Naive thymus-derived CD4-positive, alpha-beta T cell (primary cell): Measurements from ENCODE around the gene RNF152. TPM values are rescaled to one million over a fixed set of nuclear protein-coding genes. Genes with fewer than 3 reads are reported as not detected.
A peak's percentile ranks its signal among the peaks of the same experiment; 100 is the strongest.

Experiments used
- ATAC-seq: fragments of 150-1000 bp; cut with Tn5 transposase; 2 replicates; pipeline ENCODE4 v1.10.0; 2021; ENCODE audit warnings: mild to moderate bottlenecking, moderate library complexity
- CTCF ChIA-PET: fragments of 350-600 bp; sonication (Branson Sonifier 250); formaldehyde crosslinking; loops from one replicate; lab custom pipeline; 2021; ENCODE audit warnings: antibody characterized with exemption; lab: Charles Lee
- POLR2A ChIA-PET: fragments of 350-600 bp; sonication (Branson Sonifier 250); formaldehyde crosslinking; loops from one replicate; lab custom pipeline; 2021; ENCODE audit warnings: antibody characterized with exemption, inconsistent platforms; lab: Charles Lee
- DNase-seq, 9 donors: peaks; one replicate each; pipeline versions ENCODE4 v3.0.0 to v3.0.0-alpha.2; 2020 to 2022; ENCODE audit warnings: mixed read lengths in 1 of 9
- H3K27ac ChIP-seq: one replicate; pipeline ENCODE4 v1.7.0; 2013; ENCODE audit warnings: mild to moderate bottlenecking, low read depth, low read length, moderate library complexity
- H3K27me3 ChIP-seq, 2 donors: one replicate each; pipeline ENCODE4 v1.7.0; 2013; ENCODE audit warnings: low read length in 2 of 2, mild to moderate bottlenecking in 2 of 2, moderate library complexity in 2 of 2; ENCODE audit not compliant: control insufficient read depth in 2 of 2, insufficient read depth in 2 of 2
- H3K36me3 ChIP-seq, 3 experiments: 1 replicate in 2 of 3; 2 replicates in 1 of 3; pipeline ENCODE4 v1.7.0; 2013; ENCODE audit warnings: low read length in 3 of 3, mild to moderate bottlenecking in 3 of 3, moderate library complexity in 1 of 3; ENCODE audit not compliant: insufficient read depth in 3 of 3, control insufficient read depth in 2 of 3
- H3K4me1 ChIP-seq, 2 donors: one replicate each; pipeline ENCODE4 v1.7.0; 2013; ENCODE audit warnings: low read length in 2 of 2, mild to moderate bottlenecking in 2 of 2, moderate library complexity in 1 of 2; ENCODE audit not compliant: control insufficient read depth in 2 of 2, insufficient read depth in 2 of 2
- H3K4me3 ChIP-seq: 2 replicates; pipeline ENCODE4 v1.7.0; 2013; ENCODE audit warnings: mild to moderate bottlenecking, low read length
- H3K9me3 ChIP-seq, 3 experiments: 1 replicate in 2 of 3; 2 replicates in 1 of 3; pipeline ENCODE4 v1.7.0; 2013; ENCODE audit warnings: low read length in 3 of 3; ENCODE audit not compliant: control insufficient read depth in 2 of 3
- H3K27ac Mint-ChIP-seq, 9 donors: one replicate each; pipeline ENCODE4 v1.8.0; 2020 to 2022; ENCODE audit warnings: mixed read lengths in 9 of 9, mild to moderate bottlenecking in 8 of 9, moderate library complexity in 5 of 9, inconsistent platforms in 2 of 9
- H3K27me3 Mint-ChIP-seq, 5 donors: one replicate each; pipeline ENCODE4 v1.8.0; 2021 to 2022; ENCODE audit warnings: mixed read lengths in 5 of 5, mild to moderate bottlenecking in 1 of 5
- H3K36me3 Mint-ChIP-seq, 5 donors: one replicate each; pipeline ENCODE4 v1.8.0; 2020 to 2022; ENCODE audit warnings: mixed read lengths in 5 of 5, mild to moderate bottlenecking in 3 of 5, inconsistent platforms in 1 of 5
- H3K4me1 Mint-ChIP-seq, 7 donors: one replicate each; pipeline ENCODE4 v1.8.0; 2020 to 2022; ENCODE audit warnings: mixed read lengths in 7 of 7, mild to moderate bottlenecking in 3 of 7, inconsistent platforms in 1 of 7
- H3K4me3 Mint-ChIP-seq, 10 donors: one replicate each; pipeline ENCODE4 v1.8.0; 2020 to 2022; ENCODE audit warnings: mild to moderate bottlenecking in 10 of 10, mixed read lengths in 10 of 10, moderate library complexity in 6 of 10, inconsistent platforms in 2 of 10
- H3K9me3 Mint-ChIP-seq, 11 donors: one replicate each; pipeline ENCODE4 v1.8.0; 2020 to 2022; ENCODE audit warnings: mixed read lengths in 11 of 11, mild to moderate bottlenecking in 4 of 11, inconsistent platforms in 1 of 11, moderate library complexity in 1 of 11
- intact Hi-C, 2 donors: fragments of 100-400 bp; cut with micrococcal nuclease; formaldehyde crosslinking; loops; one replicate each; pipeline ENCODE4 v1.15.1; 2023
- polyA plus RNA-seq, 2 donors: library from polyadenylated mRNA; unstranded; fragments of 300-500 nt; fragmentation: Illumina TruSeq; gene quantifications; one replicate each; pipeline ENCODE4 v1.2.3, GENCODE V29; 2021
- total RNA-seq, 6 experiments: library from RNA in 5 of 6; stranded (reverse) in 5 of 6; gene quantifications; 1 replicate in 5 of 6; 2 replicates in 1 of 6; pipeline ENCODE4 v1.2.3 and lab custom pipeline; 2021 to 2026

The RNF152 gene, protein sequence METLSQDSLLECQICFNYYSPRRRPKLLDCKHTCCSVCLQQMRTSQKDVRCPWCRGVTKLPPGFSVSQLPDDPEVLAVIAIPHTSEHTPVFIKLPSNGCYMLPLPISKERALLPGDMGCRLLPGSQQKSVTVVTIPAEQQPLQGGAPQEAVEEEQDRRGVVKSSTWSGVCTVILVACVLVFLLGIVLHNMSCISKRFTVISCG
- total RNA-seq: 1 to 10 TPM in 2 of 5 experiments, under 1 TPM in 1, not detected in 2; 0.08 to 1.9 (median 1.7) TPM
- polyA plus RNA-seq: not detected
- total RNA-seq (lab: John Stamatoyannopoulos, UW): 1.3 reads per million, percentile 2 among the genes with 10 or more reads in this experiment

DNA sequence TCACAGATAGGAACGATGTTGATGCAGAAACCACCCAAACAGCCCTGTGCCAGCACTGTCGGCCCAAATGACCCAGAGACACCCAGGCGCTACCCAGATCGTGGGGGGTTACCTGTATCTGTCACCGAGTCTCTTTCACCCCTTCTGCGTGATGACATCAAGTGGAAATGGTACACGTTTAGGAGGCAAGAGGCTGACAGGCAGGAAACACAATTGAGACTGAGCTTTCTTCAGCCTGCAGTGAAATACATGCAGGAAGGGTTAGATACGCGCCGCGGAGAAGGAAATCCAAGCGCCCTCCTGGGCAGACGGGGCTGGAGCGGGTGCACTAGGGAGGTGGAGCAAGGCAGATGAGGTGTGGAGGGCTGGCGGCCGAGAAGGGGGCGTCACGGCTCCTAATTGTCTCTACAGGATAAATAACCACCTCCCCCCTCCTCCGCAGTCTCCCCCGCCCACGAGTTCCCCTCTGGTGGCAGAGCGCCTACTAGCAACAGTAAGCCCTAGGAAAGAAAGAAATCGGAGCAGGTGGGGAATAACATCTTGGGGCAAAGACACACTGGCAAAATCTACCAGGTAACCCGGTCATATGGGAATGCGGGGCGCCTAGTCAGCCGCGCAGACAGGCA is at the start of gene RNF152:
RNF152 (minus strand) TSS at position 325 of the 626 bp plus-strand sequence. CDS start 76,544 bp downstream, outside the sequence.
- H3K9me3 ChIP-seq: no peaks in the 10 kb centered on the region
- no peak within 1 kb of the TSS for H3K27ac ChIP-seq
- no peaks in the 10 kb centered on the region for H3K36me3 Mint-ChIP-seq
- peak within 1 kb of the TSS; percentile 86 to 97 (median 92) for H3K4me3 Mint-ChIP-seq
- H3K27me3 Mint-ChIP-seq: peaks cover 19 to 71% (median 37%) of the 10 kb centered on the region in 5 donors
- peak within 1 kb of the TSS; percentile 57 for H3K4me3 ChIP-seq
- CTCF ChIA-PET: no interaction called here
- H3K4me1 Mint-ChIP-seq: peaks cover 9 to 16% (median 13%) of the 10 kb centered on the region in 7 donors
- peak; percentile 31 for ATAC-seq
- peak within 1 kb of the TSS in 6 of 9 donors; percentile 21 to 84 (median 64) for H3K27ac Mint-ChIP-seq
- H3K4me1 ChIP-seq: peaks cover 4 to 5% of the 10 kb centered on the region in 2 donors
- H3K9me3 Mint-ChIP-seq: peaks cover 0 to 2% (median 0%) of the 10 kb centered on the region in 11 donors
- POLR2A ChIA-PET: no interaction called here
- peak in 6 of 9 donors; percentile 28 to 43 (median 32) for DNase-seq
- peaks cover 0 to 5% of the 10 kb centered on the region in 2 donors for H3K27me3 ChIP-seq
- intact Hi-C loops: loop anchor here (5.0 to 10.0 kb wide), 6 partner anchors 55 to 1472 kb away; partner anchors contain the start of genes KDSR (in 1 of the 2), PHLPP1 (in 1 of the 2), PIGN (in 1 of the 2) and RELCH (in 1 of the 2)
- H3K36me3 ChIP-seq: no peaks in the 10 kb centered on the region

DNA sequence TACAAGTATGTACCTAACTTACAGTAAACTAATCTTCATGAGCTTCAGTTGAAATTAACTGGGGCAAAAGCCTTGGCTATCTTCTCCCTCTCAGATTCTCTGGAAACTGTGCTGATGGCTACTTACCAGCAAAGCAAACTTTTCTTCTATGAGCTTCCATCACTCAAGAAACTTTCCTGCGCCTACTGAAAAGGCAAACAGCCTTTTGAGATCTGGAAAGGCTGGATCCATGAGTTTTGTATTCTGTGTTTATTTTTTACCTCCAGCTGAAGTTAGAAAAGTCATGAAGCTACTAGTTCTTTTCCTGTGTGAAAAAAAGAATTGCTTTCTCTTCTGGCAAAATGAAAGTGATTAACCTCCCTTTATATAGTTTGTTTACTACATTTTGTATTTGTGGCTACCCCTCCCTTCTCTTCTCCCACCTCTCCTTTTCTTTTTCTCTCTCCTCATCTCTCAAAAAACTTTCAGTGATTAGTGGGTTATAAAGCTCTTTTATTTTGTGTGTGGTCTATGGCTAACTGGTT is 49.2 kb upstream of the RNF152 start:
- no peak overlapping the region for H3K27ac ChIP-seq
- peak in 2 of 9 donors; percentile 6 to 16 for DNase-seq
- Mint-ChIP-seq H3K36me3 (peaks cover 0 to 12% (median 0%) of the 10 kb centered on the region in 5 donors), H3K27me3 (peaks cover 0 to 40% (median 2%) of the 10 kb centered on the region in 5 donors), H3K4me3 (peak overlapping the region in 5 of 10 donors; percentile 29 to 54 (median 53)), H3K9me3 (peaks cover 0 to 7% (median 1%) of the 10 kb centered on the region in 11 donors), H3K27ac (peak overlapping the region in 4 of 9 donors; percentile 11 to 71 (median 43)), H3K4me1 (peaks cover 7 to 22% (median 16%) of the 10 kb centered on the region in 7 donors)
- H3K4me1 ChIP-seq: peaks cover 4 to 8% of the 10 kb centered on the region in 2 donors
- ChIA-PET POLR2A (no interaction called here), CTCF (no interaction called here)
- no peaks in the 10 kb centered on the region for H3K9me3 ChIP-seq
- H3K36me3 ChIP-seq: no peaks in the 10 kb centered on the region
- H3K27me3 ChIP-seq: no peaks in the 10 kb centered on the region
- intact Hi-C loops: loop anchor here in 1 of 2 donors (2.0 kb wide), 1 partner anchor 35 kb away; no protein-coding TSS in a partner anchor
- no peak overlapping the region for H3K4me3 ChIP-seq
- no peak for ATAC-seq

DNA sequence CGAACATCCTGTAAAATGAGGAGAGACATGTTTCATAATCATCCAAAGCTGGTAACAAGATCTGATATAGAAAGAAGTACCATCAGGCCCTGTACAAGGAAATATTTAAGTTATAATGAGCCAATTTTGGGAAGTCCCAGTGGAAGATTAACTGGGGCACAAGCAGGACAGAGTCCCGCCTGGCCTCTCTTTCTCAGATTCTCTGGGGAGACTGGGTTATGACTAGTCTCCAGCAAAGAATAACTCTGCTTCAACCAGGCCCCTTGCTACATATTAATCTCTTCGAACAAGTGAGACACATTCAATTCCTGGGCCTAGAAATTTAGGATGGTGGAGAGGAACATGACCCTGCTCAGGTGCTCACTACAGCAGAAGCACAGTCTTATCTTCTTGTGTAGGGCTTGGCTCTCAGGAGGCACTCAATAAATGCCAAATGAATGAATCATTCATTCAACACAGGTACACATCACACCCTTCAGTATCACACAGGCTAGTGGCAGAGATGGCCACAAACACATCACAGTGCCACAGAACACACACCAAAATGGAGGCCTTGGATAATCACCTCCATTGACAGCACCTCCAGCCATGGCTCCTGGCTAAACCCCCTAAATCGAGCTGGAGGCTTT is 46.4 kb upstream of the RNF152 start:
- H3K27me3 Mint-ChIP-seq: peaks cover 0 to 37% (median 10%) of the 10 kb centered on the region in 5 donors
- H3K36me3 Mint-ChIP-seq: peaks cover 0 to 11% (median 0%) of the 10 kb centered on the region in 5 donors
- H3K9me3 Mint-ChIP-seq: peaks cover 0 to 7% (median 1%) of the 10 kb centered on the region in 11 donors
- Histone ChIP-seq H3K27ac (no peak overlapping the region), H3K4me1 (peaks cover 4 to 8% of the 10 kb centered on the region in 2 donors), H3K4me3 (no peak overlapping the region), H3K9me3 (no peaks in the 10 kb centered on the region), H3K27me3 (no peaks in the 10 kb centered on the region), H3K36me3 (no peaks in the 10 kb centered on the region)
- H3K27ac Mint-ChIP-seq: no peak overlapping the region
- intact Hi-C loops: no loop called here
- ATAC-seq (no peak), DNase-seq (no peak)
- ChIA-PET POLR2A (no interaction called here), CTCF (no interaction called here)
- H3K4me3 Mint-ChIP-seq: peak overlapping the region in 1 of 10 donors; percentile 9
- H3K4me1 Mint-ChIP-seq: peaks cover 7 to 22% (median 16%) of the 10 kb centered on the region in 7 donors

DNA sequence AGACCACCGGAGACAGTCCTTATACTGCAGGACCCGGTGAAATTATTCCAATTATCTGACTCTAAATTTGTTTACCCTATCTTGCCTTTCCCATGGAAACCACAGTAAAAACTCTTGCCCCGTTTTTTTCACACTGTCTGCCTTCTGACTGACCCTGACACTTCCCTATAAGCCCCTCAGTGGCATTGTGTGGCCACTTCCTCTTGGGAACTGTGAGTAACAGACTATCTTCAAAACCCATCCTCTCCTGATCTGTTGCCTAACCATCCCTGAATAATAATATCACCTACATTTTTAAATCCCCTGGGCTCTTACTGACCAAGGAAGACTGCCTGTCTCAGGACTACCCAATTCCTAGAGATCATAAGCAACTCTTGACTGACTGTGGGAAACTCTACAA is 42.6 kb upstream of the RNF152 start:
- intact Hi-C loops: no loop called here
- no peak overlapping the region for H3K4me3 Mint-ChIP-seq
- H3K27me3 Mint-ChIP-seq: peaks cover 0 to 55% (median 10%) of the 10 kb centered on the region in 5 donors
- no peak overlapping the region for H3K27ac Mint-ChIP-seq
- ChIA-PET POLR2A (no interaction called here), CTCF (no interaction called here)
- Histone ChIP-seq H3K27me3 (no peaks in the 10 kb centered on the region), H3K4me1 (no peaks in the 10 kb centered on the region), H3K4me3 (no peak overlapping the region), H3K36me3 (no peaks in the 10 kb centered on the region), H3K27ac (no peak overlapping the region), H3K9me3 (no peaks in the 10 kb centered on the region)
- H3K36me3 Mint-ChIP-seq: peaks cover 0 to 4% (median 0%) of the 10 kb centered on the region in 5 donors
- DNase-seq (no peak), ATAC-seq (no peak)
- peaks cover 0 to 6% (median 0%) of the 10 kb centered on the region in 11 donors for H3K9me3 Mint-ChIP-seq
- H3K4me1 Mint-ChIP-seq: no peaks in the 10 kb centered on the region

DNA sequence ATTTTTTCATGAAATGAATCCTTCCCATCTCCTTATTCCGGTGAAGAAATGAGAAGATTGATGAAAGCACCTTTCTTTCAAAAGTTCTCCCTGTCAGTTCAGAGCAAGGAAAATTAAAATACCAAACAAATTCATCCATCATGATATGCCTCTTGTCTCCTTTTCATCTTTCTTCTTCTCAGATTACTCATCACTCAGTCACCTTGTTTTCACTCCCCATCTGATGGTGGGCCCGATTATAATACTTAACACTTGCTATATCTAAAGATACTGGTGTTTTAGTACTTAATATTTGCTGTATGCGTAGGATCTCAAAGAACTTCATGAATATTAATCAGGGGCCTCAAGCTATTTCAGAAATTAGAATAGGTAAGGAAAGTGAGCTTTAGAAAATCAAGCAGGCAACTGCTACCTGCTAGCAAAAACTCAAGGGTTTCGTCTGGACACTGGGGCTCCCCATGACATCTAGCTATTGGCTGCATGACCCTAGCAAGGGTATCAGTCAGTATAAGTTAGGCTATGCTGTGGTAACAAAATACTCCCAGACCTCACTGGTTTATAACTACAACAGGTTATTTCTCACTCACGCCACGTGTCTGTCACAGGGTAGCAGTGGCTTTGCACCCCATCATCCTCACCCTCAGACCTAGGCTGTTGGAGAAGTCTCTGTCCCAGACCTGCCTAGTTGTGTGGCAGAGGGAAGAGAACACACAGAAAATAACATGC is 39.0 kb upstream of the RNF152 start:
- Mint-ChIP-seq H3K4me3 (no peak overlapping the region), H3K27me3 (peaks cover 0 to 33% (median 9%) of the 10 kb centered on the region in 5 donors), H3K27ac (no peak overlapping the region), H3K4me1 (peaks cover 3 to 8% (median 4%) of the 10 kb centered on the region in 7 donors), H3K36me3 (peaks cover 0 to 13% (median 5%) of the 10 kb centered on the region in 5 donors), H3K9me3 (peaks cover 0 to 30% (median 5%) of the 10 kb centered on the region in 11 donors)
- Histone ChIP-seq H3K4me1 (peaks cover 5 to 6% of the 10 kb centered on the region in 2 donors), H3K4me3 (no peak overlapping the region), H3K27me3 (no peaks in the 10 kb centered on the region), H3K36me3 (no peaks in the 10 kb centered on the region), H3K9me3 (no peaks in the 10 kb centered on the region), H3K27ac (no peak overlapping the region)
- ChIA-PET CTCF (no interaction called here), POLR2A (no interaction called here)
- intact Hi-C loops: no loop called here
- ATAC-seq (no peak), DNase-seq (no peak)
